ENCODE data around the gene BMP4. TPM values are rescaled to one million over a fixed set of nuclear protein-coding genes. Genes with fewer than 3 reads are reported as not detected.

BMP4 gene
- total RNA-seq (ENCODE audit: low replicate concordance): 14.4 and 23.8 TPM in 2 replicates

DNA sequence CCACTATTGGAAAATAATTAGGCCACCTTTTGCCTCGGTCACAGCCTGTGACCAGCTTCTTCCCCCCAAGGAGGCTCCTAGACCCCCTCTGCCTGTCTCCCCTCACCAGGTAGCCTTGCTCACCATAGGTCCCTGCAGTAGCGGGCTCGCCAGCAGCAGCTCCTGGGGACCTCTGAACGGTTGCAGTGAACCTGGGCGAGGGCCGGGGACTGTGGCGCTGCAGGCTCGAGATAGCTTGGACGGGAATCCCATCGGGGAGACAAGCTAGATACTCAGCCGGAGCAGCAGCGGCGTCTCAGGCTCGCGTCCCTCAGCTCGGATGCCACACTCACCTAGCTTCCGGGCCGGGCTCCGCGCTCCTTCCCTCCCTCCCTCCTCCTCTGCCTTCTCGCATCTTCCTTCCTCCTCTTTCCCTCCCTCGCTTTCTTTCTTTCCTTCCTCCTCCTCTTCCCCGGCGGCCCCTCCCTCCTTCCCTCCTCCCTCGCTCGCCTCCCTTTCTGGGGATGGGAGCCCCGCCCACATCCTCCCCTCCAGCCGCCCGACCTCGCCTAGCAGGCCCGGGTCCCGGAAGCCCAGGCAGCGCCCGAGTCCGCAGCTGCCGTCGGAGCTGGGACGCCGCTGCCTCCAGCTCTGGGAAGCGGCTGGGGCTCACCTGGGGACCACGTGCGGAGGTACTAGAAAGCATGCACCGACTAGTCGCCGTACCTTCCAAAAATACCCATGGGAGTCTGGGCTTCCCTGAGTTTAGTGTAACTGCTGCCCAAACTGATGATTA, at the start of gene BMP4:
TSS of gene BMP4 (minus strand) at position 399 of the 775 bp plus-strand sequence. CDS start 4,603 bp downstream, outside the sequence.
- H3K4me3 ChIP-seq (ENCODE audit: low read depth, low read length): peak within 1 kb of the TSS; percentile 70
- TF ChIP-seq CTCF (IDR thresholded peaks at IDR 0.05; ENCODE audit: insufficient read depth, low read length): no peak
- DNase-seq (ENCODE audit: low read depth): peak; percentile 43

- TF ChIP-seq CTCF (IDR thresholded peaks at IDR 0.05; ENCODE audit: insufficient read depth, low read length): no peak
Measured at GRCh38 chr14:54003064-54003463, 46.4 kb upstream of the BMP4 start.

GRCh38 chr14:54002653-54003052, 46.0 kb upstream of the BMP4 start:
- H3K4me3 ChIP-seq (ENCODE audit: low read depth, low read length): no peak overlapping the region
- no peak for TF ChIP-seq CTCF (IDR thresholded peaks at IDR 0.05; ENCODE audit: insufficient read depth, low read length)
- DNase-seq (ENCODE audit: low read depth): peak; percentile 55

More at GRCh38 chr14:54003064-54003463, 46.4 kb upstream of the BMP4 start:
- no peak overlapping the region for H3K4me3 ChIP-seq (ENCODE audit: low read depth, low read length)
- DNase-seq (ENCODE audit: low read depth): no peak

DNA sequence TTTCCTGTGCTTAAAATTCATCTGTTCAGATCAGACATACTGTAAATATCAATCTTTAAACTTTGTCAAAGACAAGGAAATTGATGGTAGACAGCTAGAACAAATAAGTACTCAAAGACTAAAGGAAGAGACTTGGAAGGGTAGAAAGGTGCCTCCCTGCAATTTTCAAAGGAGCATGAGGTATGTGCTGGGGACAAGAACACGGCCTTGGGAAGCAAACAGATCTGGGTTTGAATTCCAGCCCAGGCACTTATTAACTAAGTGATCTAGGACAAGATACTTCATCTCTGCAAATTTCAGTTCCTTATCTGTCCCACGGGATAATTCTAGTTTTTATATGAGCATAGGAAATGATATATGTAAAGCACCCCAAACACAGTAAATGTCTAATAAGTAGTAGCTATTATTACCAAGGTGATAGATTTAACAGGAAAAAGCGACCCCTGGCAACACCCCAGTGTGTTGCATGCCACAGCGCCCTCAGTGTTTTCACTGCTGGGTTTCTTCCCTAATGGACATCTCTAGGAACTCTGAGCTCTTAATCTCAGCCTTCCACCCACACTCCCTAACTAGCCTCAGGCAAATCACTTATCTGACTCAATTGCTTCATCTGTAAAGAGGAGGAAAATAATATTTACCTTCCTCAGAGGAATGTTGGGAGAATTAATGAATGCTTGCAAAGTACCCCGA, 44.7 kb upstream of the BMP4 start:
- H3K4me3 ChIP-seq (ENCODE audit: low read depth, low read length): no peak overlapping the region
- DNase-seq (ENCODE audit: low read depth): no peak

DNA sequence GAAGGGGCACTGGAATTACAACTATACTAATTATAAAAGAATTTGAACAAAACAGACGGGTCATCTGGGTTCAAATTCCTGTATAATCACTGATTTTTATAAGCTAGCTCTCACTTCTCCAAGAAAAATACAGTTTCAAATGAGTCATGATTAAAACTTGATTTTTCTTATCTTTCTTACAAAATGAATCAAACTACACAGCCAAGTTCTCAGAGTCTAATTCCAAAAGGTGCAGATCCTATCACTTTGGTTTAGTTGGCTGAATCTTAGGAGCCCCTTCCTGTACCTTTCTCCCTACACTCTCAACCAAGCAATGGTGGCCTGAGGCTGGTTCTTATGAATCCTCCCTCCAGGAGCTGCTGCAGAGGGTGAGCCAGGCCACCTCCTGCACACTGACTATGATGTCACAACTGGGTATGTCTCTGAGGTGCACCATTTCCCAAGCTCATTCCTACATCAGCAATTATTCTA, 43.8 kb upstream of the BMP4 start:
- H3K4me3 ChIP-seq (ENCODE audit: low read depth, low read length): no peak overlapping the region
- no peak for TF ChIP-seq CTCF (IDR thresholded peaks at IDR 0.05; ENCODE audit: insufficient read depth, low read length)
- peak; percentile 74 for DNase-seq (ENCODE audit: low read depth)

More for the DNA sequence above, 44.7 kb upstream of the BMP4 start:
- TF ChIP-seq CTCF (IDR thresholded peaks at IDR 0.05; ENCODE audit: insufficient read depth, low read length): no peak

GRCh38 chr14:53999061-53999488, 42.5 kb upstream of the BMP4 start:
- DNase-seq (ENCODE audit: low read depth): peak; percentile 73
- no peak overlapping the region for H3K4me3 ChIP-seq (ENCODE audit: low read depth, low read length)
- TF ChIP-seq CTCF (IDR thresholded peaks at IDR 0.05; ENCODE audit: insufficient read depth, low read length): no peak
